Measurements from ENCODE around the gene WNK3. TPM values are rescaled to one million over a fixed set of nuclear protein-coding genes. Genes with fewer than 3 reads are reported as not detected.

The WNK3 gene
- total and polyA plus RNA-seq, 2 of the 13 experiments (the other 11 are each of a cell fraction or from before 2014, with no cell fraction given), result 0.12 to 0.62 TPM

GRCh38 chrX:54182864-54183613 is 174.8 kb downstream of the WNK3 start, which contains the start of gene FAM120C (continued):
- TF ChIP-seq NFAT5 (CRISPR knock-in tag; IDR thresholded peaks at IDR 0.05), result no peak
- no peak for TF ChIP-seq NFRKB (IDR thresholded peaks at IDR 0.05)
- no peak for TF ChIP-seq PTBP1 (IDR thresholded peaks at IDR 0.05; ENCODE audit: low read depth, low read length, poor library complexity, severe bottlenecking)
- no peak for TF ChIP-seq ZSCAN29 (CRISPR knock-in tag; conservative IDR thresholded peaks at IDR 0.05)
- no peak for TF ChIP-seq RNF2 (conservative IDR thresholded peaks at IDR 0.05; ENCODE audit: low read depth)
- no peak for TF ChIP-seq EED (CRISPR knock-in tag; IDR thresholded peaks at IDR 0.05)
- TF ChIP-seq ZNF839 (CRISPR knock-in tag; IDR thresholded peaks at IDR 0.05; ENCODE audit: borderline replicate concordance), result no peak
- no peak for TF ChIP-seq ZNF431 (CRISPR knock-in tag; IDR thresholded peaks at IDR 0.05; ENCODE audit: borderline replicate concordance, low read depth)
- no peak for TF ChIP-seq FOXP1 (IDR thresholded peaks at IDR 0.05)
- TF ChIP-seq FOXP1 (CRISPR knock-in tag; IDR thresholded peaks at IDR 0.05), result no peak
- no peak for TF ChIP-seq ZBED4 (CRISPR knock-in tag; IDR thresholded peaks at IDR 0.05; ENCODE audit: borderline replicate concordance)
- no peak for TF ChIP-seq SMAD9 (CRISPR knock-in tag; IDR thresholded peaks at IDR 0.05)
- 0 out of 3 replicates have a peak, but pooled peaks have one; percentile 4 for TF ChIP-seq MXI1 (IDR thresholded peaks at IDR 0.05; ENCODE audit: borderline replicate concordance, low read depth, low read length)
- TF ChIP-seq RFXAP (CRISPR knock-in tag; IDR thresholded peaks at IDR 0.05; ENCODE audit: borderline replicate concordance), result no peak
- TF ChIP-seq ZNF30 (CRISPR knock-in tag; IDR thresholded peaks at IDR 0.05), result no peak
- no peak for TF ChIP-seq SKI (IDR thresholded peaks at IDR 0.05; ENCODE audit: partially characterized antibody)
- TF ChIP-seq AHR (CRISPR knock-in tag; IDR thresholded peaks at IDR 0.05), result no peak
- no peak for TF ChIP-seq SNAI1 (CRISPR knock-in tag; IDR thresholded peaks at IDR 0.05; ENCODE audit: borderline replicate concordance)
- TF ChIP-seq, protein P1, sequence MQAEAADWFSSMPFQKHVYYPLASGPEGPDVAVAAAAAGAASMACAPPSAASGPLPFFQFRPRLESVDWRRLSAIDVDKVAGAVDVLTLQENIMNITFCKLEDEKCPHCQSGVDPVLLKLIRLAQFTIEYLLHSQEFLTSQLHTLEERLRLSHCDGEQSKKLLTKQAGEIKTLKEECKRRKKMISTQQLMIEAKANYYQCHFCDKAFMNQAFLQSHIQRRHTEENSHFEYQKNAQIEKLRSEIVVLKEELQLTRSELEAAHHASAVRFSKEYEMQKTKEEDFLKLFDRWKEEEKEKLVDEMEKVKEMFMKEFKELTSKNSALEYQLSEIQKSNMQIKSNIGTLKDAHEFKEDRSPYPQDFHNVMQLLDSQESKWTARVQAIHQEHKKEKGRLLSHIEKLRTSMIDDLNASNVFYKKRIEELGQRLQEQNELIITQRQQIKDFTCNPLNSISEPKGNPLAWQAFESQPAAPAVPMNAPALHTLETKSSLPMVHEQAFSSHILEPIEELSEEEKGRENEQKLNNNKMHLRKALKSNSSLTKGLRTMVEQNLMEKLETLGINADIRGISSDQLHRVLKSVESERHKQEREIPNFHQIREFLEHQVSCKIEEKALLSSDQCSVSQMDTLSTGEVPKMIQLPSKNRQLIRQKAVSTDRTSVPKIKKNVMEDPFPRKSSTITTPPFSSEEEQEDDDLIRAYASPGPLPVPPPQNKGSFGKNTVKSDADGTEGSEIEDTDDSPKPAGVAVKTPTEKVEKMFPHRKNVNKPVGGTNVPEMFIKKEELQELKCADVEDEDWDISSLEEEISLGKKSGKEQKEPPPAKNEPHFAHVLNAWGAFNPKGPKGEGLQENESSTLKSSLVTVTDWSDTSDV (CRISPR knock-in tag; IDR thresholded peaks at IDR 0.05), result no peak
